HS-27A (cell line): Measurements from ENCODE around the gene LYPD3.
"Not testable (repeated sequence)": the region's sequence is repeated elsewhere in the genome, so short reads cannot be mapped to it uniquely, and the experiment has no call there.

Experiments used
- DNase-seq: peaks from one replicate; pipeline ENCODE4 v3.0.0-alpha.2; 2012; ENCODE audit warnings: low read depth, missing footprints

The LYPD3 gene

GRCh38 chr19:43465468-43466120 lies at the start of gene LYPD3:
TSS of gene LYPD3 (minus strand) at chr19:43465608. CDS start at chr19:43465571, 37 bp downstream.
- no peak for DNase-seq

- not testable (repeated sequence) for DNase-seq
Measured at GRCh38 chr19:43512399-43512798, 47.0 kb upstream of the LYPD3 start.

GRCh38 chr19:43511324-43511723 lies 45.9 kb upstream of the LYPD3 start:
- DNase-seq: no peak

- no peak for DNase-seq
Measured at GRCh38 chr19:43510713-43511112, 45.3 kb upstream of the LYPD3 start.

GRCh38 chr19:43507880-43508279 lies 42.5 kb upstream of the LYPD3 start:
- DNase-seq: no peak

GRCh38 chr19:43506629-43507028 lies 41.2 kb upstream of the LYPD3 start:
- DNase-seq: no peak

GRCh38 chr19:43505941-43506340 lies 40.5 kb upstream of the LYPD3 start:
- no peak for DNase-seq

GRCh38 chr19:43505186-43505456 lies 39.7 kb upstream of the LYPD3 start:
- no peak for DNase-seq

GRCh38 chr19:43504426-43505185 lies 39.2 kb upstream of the LYPD3 start, which contains the start of gene PHLDB3:
TSS of gene PHLDB3 (minus strand) at chr19:43504746. CDS start at chr19:43504118, 628 bp downstream.
- no peak for DNase-seq

GRCh38 chr19:43503501-43504425 lies 38.4 kb upstream of the LYPD3 start:
- DNase-seq: peak; percentile 82

GRCh38 chr19:43502419-43502976 lies 37.1 kb upstream of the LYPD3 start:
- DNase-seq: no peak

GRCh38 chr19:43501661-43502418 lies 36.4 kb upstream of the LYPD3 start:
- no peak for DNase-seq

GRCh38 chr19:43499042-43499441 lies 33.6 kb upstream of the LYPD3 start:
- no peak for DNase-seq

GRCh38 chr19:43498233-43498842 lies 32.9 kb upstream of the LYPD3 start:
- DNase-seq: no peak

GRCh38 chr19:43496960-43497359 lies 31.6 kb upstream of the LYPD3 start:
- no peak for DNase-seq

- DNase-seq: no peak
Measured at GRCh38 chr19:43495082-43495481, 29.7 kb upstream of the LYPD3 start.

GRCh38 chr19:43490759-43491158 lies 25.4 kb upstream of the LYPD3 start:
- DNase-seq: no peak

- DNase-seq: no peak
Measured at GRCh38 chr19:43489979-43490599, 24.7 kb upstream of the LYPD3 start.

GRCh38 chr19:43489310-43489709 lies 23.9 kb upstream of the LYPD3 start:
- DNase-seq: no peak

- no peak for DNase-seq
Measured at GRCh38 chr19:43488179-43488578, 22.8 kb upstream of the LYPD3 start.

GRCh38 chr19:43486412-43486811 lies 21.0 kb upstream of the LYPD3 start:
- DNase-seq: no peak
